Hepatic stellate cell (primary cell): Measurements from ENCODE around the gene HLA-DQA1.
A peak's percentile ranks its signal among the peaks of the same experiment; 100 is the strongest.
"Not testable (repeated sequence)": the region's sequence is repeated elsewhere in the genome, so short reads cannot be mapped to it uniquely, and the experiment has no call there.

Experiments used
- DNase-seq: peaks from one replicate; pipeline ENCODE4 v3.0.0; 2011; ENCODE audit warnings: low spot score

HLA-DQA1 gene

DNA sequence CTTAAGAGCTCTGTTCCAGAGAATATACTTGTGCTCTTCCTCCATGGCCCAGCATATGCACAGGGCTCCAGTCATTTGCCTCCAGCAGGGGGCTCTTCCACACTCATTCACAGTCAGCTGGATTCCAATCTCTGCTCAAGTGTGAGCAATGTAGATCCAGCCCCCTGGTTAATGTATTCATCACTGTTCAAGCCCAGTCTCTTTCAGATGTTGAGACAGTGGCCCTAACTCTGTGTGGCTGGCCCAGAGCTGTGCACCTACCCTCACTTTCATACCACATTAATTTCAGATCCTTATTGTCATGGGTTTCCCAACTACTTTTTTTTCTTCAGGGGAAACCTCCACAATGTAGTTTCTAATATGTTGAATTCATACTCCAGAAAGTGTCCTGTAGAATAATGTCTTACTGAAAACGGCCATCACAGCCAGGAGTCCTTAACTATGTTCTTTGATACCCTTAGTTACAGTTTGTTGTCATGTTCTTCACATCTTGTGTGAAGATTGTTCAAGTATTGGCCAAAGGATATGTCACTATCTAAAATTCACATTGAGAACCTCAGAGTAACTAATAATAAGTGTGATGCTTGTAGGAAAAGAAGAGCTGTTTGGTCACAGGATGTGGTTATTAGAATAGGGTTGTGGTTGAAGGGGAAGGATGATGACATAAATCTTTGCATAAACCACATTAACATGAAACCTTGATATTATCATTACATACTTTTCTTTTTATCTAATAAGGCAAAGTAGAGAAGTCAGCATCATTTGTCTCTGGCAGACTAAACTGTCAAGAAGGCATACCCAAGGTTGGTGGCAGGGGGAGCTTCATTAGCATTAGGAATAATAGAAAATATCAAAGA, 14.4 kb upstream of the HLA-DQA1 start:
- peak; percentile 9 for DNase-seq

DNA sequence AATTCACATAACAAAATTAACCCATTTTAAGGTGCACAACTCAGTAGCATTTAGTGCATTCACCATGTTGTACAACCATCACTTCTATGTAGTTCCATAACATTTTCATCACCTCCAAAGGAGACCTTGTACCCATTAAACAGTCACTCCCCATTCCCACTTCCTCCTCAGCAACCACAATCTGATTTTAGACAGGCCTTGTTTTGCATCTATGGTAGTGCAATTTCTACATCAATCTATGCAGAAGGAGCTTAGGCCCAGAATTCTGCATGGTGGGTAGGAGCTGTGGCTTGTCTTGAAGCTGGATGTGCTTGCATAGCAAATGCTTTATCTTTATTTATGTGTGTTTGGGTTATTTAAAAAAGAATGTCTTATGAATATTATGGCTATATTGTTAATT, 13.5 kb upstream of the HLA-DQA1 start:
- DNase-seq = no peak

DNA sequence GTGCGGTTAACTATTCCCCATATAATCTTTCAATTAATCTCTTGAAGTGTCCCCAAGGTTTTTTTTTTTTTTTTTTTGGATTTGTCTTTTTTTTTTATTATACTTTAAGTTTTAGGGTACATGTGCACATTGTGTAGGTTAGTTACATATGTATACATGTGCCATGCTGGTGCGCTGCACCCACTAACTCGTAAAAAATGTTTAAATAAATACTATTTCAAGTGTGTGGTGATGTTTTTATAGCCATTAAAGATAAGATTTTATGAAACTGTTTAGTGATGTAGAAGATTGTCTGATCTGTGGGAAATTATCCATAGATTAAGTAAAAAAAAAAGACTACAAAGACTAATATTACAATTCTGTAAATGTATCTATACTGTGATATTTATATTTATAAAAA, 12.6 kb upstream of the HLA-DQA1 start:
- DNase-seq = no peak

DNA sequence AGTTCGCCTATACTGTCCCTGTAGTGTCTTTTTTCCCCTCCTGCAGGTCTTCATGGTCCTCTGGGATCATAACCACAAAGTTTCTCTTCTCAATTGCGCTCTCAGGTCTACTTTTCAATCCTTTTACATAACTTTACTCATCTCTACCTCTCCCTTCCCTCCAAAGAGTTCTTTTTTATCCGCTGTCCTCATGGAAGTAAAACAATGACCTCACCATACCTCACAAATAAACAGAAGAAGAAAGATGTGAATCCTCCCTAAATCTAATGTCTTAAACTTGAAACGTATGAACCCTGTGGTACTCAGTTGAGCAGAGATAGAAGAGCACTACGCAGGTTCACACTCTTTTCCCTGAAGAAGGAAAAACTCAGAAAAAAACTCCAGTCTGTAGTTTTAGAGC, 12.1 kb upstream of the HLA-DQA1 start:
- no peak for DNase-seq

DNA sequence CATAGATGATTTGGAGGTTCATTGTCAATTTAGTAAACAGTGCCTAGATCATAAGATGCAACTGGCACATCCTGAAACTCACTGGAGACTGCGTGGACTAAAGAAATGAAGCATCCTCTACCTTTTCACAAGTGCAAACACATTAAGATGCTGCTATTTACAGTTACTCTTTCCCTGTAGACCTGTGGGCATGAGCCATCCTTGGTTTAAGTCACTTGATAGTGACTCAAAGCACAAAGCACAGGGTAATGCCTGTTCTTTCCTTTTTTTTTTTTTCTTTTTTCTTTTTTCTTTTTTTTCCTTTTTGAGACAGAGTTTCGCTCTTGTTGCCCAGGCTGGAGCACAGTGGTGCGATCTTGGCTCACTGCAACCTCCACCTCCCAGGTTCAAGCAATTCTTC, 10.0 kb upstream of the HLA-DQA1 start:
- DNase-seq = no peak

DNA sequence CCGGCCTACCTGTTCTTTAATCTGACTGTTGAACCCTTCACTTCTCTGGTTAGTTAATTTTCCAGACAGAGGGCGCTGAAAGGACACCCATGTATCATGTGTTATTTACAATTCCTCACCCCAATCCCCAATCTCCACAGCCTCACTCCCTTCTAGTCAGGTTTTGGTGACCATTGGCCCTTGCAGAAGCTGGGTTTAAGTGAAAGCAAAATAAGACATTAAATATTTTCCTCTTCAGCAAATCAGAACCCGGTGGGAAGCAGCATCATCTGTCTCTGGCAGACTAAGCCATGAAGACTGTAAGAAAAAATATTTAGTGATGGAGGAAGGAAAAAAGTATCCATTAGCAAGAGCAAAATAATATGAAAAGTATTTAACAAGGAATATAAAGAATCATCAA, 9.4 kb upstream of the HLA-DQA1 start:
- peak; percentile 27 for DNase-seq

DNA sequence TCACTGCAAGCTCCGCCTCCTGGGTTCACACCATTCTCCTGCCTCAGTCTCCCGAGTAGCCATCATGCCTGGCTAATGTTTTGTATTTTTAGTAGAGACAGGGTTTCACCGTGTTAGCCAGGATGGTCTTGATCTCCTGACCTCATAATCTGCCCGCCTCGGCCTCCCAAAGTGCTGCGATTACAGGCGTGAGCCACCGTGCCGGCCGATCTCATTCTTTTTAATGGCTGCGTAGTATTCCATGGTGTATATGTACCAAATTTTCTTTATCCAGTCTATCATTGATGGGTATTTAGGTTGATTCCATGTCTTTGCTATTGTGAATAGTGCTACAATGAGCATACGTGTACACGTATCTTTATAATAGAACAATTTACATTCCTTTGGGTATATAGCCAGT, 7.4 kb upstream of the HLA-DQA1 start:
- DNase-seq = not testable (repeated sequence)

DNA sequence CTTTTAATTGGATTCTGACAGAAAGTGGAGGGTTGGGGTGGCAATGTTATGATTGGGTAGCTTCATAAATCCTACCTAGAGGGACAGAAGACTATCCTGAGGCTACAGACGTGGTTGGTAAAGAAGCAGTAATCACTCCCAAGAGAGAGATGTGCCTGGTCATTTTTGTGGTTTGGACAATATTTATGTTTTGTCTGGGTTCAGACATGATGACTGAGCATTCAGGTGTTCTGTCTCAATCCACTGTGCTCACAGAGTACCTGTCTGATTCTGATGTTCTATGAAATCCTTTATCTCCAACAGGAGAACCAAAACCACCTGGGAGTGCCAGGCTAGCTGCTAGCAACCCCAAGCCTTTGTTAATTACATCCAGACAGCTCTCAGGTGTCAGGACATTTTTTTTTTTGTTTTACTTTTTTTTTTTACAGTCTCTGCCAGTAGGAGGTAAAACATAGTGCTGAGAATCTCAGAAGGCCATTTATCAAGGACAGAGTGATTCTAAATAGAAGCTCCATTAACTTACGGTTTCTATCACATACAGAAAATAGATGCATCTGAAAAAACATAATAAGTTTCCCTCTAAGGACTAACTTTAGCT, 1.6 kb upstream of the HLA-DQA1 start:
- no peak for DNase-seq

DNA sequence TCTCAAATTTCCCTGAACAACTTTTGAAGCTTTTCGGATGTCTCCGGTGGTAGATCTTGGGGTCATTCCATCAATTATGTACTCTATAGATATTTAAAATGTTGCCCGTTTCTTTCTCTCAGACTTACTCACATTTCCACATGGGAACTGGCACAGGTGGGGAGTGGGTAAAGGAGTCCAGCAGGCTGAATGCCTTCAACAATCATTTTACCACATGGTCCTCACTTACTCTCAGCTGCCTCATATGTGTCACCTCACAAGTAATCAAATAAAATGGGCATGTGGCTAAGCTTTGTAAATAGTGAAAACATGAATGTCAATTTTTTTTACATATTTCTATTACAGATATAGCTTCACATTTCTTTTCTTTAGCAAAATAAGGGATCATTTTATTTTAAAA, 677 bp downstream of the HLA-DQA1 start:
- no peak for DNase-seq

DNA sequence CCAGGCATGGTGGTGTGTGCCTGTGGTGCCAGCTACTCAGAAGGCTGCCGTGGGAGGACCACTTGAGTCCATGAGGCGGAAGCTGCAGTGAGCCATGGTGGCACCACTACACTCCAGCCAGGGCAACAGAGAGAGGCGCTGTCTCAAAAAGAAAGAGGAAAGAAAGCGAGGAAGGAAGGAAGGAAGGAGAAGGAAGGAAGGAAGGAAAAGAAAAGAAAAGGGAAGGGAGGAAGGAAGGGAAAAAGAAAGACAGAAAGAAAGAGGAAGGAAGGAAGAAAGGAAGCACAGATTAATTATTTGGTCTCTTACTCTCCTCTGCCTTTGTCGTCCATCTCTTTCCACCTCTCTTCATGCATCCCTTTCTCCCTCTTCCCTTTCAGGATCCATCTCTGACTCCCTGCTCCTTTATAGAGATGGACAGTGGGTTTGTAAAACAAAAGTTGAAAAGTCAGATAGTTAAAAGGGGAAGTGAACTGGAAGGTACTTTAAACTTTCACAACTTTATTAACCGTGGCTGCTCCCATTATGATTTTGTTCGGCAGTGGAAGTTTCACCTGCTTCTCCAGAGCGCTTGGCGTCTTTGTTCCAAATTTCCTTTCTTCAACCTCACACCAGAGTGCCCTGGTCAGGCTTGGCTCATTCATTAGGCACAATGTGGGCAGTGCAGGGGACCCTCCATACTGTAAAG, 1.5 kb downstream of the HLA-DQA1 start:
- no peak for DNase-seq

DNA sequence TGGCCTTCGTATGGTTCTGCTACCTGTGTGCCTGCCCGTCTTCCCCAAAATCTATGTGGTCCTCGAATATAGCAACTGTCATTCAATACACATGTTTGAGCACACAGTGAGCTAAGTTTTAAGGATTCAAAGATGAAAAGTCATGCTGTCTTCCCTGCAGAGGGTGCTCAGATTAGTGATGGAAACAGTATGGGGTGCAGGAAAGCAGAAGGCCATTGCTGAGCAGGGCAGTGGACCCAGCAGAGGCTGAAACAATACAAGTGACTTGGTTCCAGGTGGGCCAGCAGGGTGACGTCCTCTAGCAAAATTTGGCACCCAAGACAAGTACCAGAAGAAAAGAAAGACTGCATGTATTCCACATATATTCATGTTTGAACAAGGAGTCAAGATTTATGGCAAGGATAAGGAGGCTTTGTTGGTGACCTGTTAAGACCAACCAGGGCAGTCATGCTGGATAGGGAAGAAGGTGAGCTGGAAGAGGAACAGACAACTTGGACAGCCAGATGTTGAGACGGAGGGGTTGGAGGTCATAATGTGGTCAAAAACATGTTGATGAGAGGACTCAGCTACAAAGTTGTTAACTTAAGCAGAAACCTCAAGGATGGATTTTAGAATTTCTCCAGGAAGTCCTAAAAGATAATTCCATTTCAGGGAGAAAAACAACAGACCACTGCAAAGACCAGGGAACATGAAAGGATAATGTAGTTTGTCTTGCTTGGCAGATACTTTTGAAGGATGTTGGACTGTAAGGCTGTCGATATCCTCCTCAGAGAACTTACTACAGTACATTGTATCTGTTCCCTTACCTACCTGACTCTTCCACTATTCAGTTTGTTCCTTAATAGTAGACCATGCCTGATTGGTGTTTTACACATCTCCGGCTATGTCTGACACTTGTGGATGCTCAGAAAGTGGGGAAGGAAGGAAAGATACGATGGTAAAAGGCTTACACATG, 2.5 kb downstream of the HLA-DQA1 start:
- no peak for DNase-seq

DNA sequence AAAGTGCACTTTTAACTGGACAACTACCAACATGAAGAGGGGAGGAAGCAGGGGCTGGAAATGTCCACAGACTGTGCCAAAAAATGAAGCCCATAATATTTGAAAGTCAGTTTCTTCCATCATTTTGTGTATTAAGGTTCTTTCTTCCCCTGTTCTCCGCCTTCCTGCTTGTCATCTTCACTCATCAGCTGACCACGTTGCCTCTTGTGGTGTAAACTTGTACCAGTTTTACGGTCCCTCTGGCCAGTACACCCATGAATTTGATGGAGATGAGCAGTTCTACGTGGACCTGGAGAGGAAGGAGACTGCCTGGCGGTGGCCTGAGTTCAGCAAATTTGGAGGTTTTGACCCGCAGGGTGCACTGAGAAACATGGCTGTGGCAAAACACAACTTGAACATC, 3.9 kb downstream of the HLA-DQA1 start:
- DNase-seq = no peak

DNA sequence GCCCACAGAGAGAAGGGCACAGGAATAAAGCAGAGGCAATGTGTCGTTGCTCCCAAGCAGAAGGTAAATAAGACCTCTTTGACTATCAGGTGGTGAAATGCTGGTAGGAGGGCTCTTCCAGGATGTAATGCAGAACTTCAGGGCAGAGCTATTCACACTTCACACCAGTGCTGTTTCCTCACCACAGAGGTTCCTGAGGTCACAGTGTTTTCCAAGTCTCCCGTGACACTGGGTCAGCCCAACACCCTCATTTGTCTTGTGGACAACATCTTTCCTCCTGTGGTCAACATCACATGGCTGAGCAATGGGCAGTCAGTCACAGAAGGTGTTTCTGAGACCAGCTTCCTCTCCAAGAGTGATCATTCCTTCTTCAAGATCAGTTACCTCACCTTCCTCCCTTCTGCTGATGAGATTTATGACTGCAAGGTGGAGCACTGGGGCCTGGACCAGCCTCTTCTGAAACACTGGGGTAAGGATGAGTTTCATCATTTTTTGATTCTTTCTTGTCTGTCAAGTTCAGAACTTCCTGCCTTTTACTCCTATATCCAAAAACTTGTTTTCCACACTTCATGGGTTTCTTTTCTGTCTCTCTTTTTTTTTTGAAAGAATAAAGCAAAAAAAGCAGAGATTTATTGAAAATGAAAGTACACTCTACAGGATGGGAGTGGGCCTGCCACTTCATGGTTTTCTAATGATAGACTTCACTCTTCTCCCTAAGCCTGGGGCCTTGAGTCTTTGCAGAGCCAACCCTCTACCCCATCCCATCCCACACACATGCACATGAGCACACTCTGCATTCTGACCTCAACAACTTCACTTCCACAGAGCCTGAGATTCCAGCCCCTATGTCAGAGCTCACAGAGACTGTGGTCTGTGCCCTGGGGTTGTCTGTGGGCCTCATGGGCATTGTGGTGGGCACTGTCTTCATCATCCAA, 4.8 kb downstream of the HLA-DQA1 start:
- not testable (repeated sequence) for DNase-seq

DNA sequence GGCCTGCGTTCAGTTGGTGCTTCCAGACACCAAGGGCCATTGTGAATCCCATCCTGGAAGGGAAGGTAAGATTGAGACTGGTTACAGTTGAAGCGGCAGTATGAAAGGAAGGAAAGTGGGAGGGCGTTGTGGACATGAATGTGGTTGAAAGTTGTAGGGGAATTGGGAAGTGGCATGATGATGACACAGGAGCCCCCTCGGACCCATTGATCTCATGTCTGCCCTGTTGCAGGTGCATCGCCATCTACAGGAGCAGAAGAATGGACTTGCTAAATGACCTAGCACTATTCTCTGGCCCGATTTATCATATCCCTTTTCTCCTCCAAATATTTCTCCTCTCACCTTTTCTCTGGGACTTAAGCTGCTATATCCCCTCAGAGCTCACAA, 5.5 kb downstream of the HLA-DQA1 start:
- DNase-seq = no peak

DNA sequence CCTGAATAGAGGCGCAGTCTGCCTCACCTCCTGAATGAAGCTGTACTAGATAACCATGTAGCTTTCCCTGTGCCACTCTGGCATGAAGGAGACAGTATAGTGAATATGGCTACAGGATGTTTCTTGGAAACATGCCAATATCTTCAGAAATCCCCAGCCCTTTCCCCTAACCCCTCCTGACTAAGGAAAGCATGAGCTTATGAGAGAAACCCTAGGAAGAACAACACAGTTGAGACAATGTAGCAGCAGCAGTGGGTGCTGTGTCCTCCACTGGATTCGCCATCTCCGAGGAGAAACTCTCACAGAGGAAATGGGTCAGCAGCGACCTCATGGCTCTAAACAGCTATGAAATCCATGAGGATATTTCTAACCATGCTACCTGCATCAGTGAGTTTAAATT, 6.7 kb downstream of the HLA-DQA1 start:
- DNase-seq = no peak

DNA sequence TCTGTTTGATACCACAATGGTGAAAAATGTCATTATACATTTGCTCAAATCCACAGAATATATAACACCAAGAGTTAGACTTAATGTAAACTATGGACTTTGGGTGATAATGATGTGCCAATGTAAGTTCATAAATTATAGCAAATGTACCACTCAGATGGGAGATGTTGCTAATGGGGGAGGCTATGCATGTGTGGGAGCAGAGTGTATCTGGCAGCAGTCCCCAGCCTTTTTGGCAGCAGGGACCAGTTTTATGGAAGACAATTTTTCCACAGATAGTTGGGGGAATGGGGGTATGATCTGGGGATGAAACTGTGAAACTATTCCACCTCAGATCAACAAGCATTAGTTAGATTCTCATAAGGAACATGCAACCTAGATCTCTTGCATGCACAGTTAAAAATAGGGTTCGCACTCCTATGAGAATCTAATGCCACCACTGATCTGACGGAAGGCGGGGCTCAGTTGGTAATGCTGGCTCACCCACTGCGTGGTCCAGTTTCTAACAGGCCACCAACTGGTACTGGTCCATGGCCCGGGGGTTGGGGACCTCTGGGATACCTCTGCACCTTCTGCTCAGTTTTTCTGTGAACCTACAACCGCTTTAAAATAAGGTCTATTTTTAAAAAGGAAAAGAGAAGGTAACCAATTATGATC, 8.0 kb downstream of the HLA-DQA1 start:
- no peak for DNase-seq

DNA sequence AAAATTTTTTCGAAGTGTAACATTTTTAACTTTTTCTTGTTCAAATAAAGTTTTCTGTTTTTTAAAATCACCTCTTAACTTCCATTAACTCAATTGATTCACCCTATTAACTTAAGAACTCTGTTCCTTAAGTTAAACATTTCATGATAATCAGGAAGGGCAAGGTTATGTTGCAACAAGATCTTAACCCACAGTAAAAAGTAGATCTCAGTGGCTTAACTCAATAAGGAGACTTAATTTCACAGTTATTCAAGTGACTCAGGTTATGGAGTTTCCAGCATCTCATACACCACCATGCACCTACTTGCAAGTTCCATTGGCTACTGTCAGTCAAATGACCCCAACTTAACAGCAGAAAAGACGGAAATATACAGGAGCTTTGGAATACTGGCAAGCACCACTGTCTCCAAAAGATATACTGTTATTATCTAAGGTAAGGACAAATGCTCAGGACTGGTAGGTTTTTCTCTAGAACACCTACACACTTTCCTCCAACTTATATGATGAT, 18.1 kb downstream of the HLA-DQA1 start:
- DNase-seq = no peak

DNA sequence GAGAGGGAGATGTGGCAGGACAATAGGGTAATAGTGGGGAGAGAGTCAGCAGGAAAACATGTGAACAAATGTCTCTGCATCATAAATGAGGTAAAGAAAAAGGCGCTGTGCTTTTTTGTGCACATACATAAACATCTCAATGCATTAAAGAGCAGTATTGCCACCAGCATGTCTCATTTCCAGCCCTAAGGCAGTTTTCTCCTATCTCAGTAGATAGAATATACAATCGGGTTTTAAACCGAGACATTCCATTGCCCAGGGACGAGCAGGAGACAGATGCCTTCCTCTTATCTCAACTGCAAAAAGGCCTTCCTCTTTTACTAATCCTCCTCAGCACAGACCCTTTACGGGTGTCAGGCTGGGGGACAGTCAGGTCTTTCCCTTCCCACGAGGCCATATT, 20.1 kb downstream of the HLA-DQA1 start:
- not testable (repeated sequence) for DNase-seq

DNA sequence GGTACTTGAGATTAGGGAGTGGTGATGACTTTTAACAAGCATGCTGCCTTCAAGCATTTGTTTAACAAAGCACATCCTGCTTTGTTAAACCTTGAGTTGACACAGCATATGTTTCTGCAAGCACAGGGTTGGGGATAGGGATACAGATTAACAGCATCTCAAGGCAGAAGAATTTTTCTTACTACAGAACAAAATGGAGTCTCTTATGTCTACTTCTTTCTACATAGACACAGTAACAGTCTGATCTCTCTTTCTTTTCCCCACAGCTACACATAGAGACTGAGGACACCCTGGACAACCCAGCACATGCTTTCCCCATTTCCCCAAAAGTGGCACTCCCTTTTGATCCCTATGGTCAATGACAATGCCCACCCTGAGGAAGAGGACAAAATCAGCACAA, 20.6 kb downstream of the HLA-DQA1 start:
- DNase-seq = not testable (repeated sequence)

DNA sequence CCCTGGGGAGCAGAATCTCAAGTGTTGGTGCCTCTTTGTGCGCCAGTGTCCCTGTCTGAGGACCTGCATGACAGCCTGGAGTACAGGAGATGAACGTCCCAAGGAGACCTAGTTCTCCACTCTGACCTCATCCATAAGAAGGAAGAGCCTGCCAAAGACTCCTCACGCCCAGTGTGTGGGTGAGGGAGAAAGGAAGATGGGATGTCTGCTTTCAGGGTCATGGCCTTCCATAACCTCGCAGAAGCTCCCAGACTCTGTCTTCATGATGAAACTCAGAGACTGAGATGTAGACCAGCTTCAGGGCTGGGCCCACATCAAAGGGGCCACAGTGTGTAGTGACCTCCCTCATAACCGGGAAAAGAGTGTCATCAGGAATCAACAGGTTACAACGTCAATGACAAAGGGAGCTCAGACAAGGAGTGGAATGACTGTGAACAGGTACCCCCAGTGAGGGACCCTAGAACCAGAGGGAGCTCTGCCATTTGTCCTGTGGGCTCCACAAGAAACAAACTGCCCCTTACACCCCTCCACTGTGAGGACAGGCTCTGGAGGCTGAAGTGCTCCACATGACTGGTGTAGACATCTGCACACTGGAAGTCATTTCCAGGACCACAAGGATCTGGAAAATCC, 21.2 kb downstream of the HLA-DQA1 start:
- no peak for DNase-seq
